Kidney epithelial cell (primary cell): ENCODE results near the gene ETFRF1. TPM values are rescaled to one million over a fixed set of nuclear protein-coding genes. Genes with fewer than 3 reads are reported as not detected.

ENCODE experiments used
- DNase-seq: peaks from one replicate; pipeline ENCODE4 v3.0.0-alpha.2; 2010; ENCODE audit warnings: low read depth
- H3K27me3 ChIP-seq: 2 replicates; pipeline ENCODE4 v1.6.0; 2011; ENCODE audit warnings: low read length; ENCODE audit not compliant: control insufficient read depth, insufficient read depth
- H3K36me3 ChIP-seq: 2 replicates; pipeline ENCODE4 v1.5.1; 2011; ENCODE audit warnings: low read length; ENCODE audit not compliant: control insufficient read depth, insufficient read depth
- H3K4me3 ChIP-seq: 2 replicates; pipeline ENCODE4 v1.5.1; 2011; ENCODE audit warnings: low read depth, mild to moderate bottlenecking, control low read depth, low read length
- total RNA-seq: library from RNA; depleted of rRNA; stranded (reverse); fragments of >200 nt; gene quantifications from 2 replicates; pipeline ENCODE4 v1.2.3, GENCODE V29; 2015
- TF ChIP-seq, protein P1 (sequence below): IDR thresholded peaks from 2 replicates; pipeline ENCODE4 v1.5.1; 2011; ENCODE audit warnings: mild to moderate bottlenecking, moderate library complexity, low read length, control low read depth, inconsistent platforms; ENCODE audit not compliant: insufficient read depth, poor library complexity, severe bottlenecking

The ETFRF1 gene
- total RNA-seq, 1 donor from 2014 or later = 13.3 TPM

- Histone ChIP-seq H3K4me3 (no peak overlapping the region), H3K27me3 (no peaks in the 10 kb centered on the region), H3K36me3 (no peaks in the 10 kb centered on the region)
- TF ChIP-seq, protein P1, sequence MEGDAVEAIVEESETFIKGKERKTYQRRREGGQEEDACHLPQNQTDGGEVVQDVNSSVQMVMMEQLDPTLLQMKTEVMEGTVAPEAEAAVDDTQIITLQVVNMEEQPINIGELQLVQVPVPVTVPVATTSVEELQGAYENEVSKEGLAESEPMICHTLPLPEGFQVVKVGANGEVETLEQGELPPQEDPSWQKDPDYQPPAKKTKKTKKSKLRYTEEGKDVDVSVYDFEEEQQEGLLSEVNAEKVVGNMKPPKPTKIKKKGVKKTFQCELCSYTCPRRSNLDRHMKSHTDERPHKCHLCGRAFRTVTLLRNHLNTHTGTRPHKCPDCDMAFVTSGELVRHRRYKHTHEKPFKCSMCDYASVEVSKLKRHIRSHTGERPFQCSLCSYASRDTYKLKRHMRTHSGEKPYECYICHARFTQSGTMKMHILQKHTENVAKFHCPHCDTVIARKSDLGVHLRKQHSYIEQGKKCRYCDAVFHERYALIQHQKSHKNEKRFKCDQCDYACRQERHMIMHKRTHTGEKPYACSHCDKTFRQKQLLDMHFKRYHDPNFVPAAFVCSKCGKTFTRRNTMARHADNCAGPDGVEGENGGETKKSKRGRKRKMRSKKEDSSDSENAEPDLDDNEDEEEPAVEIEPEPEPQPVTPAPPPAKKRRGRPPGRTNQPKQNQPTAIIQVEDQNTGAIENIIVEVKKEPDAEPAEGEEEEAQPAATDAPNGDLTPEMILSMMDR = no peak
- DNase-seq = no peak
These were observed 48.6 kb downstream of the ETFRF1 start for GRCh38 chr12:25243680-25243990.

DNA sequence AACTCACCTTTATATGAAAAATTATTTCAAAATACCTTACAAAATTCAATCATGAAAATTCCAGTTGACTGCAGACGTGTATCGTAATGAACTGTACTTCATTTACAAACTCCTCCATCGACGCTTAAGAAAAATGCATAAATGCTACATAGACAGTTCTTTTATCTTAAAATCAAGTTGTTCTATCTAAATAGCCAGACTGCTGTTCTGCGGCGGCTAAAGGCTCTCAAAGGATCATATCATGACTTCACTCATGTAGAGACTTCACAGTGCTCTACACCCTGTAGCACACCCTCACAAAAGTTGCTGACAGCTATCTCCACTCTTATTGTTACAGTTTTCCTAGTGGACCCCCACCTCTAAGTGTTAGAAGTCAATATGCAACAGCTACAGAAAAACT is 50.5 kb downstream of the ETFRF1 start:
- no peak for DNase-seq
- Histone ChIP-seq H3K27me3 (no peaks in the 10 kb centered on the region), H3K4me3 (no peak overlapping the region), H3K36me3 (no peaks in the 10 kb centered on the region)
- TF ChIP-seq, protein P1 = no peak

- Histone ChIP-seq H3K27me3 (no peaks in the 10 kb centered on the region), H3K36me3 (no peaks in the 10 kb centered on the region), H3K4me3 (no peak overlapping the region)
- DNase-seq = no peak
- TF ChIP-seq, protein P1 = no peak
These were observed 53.1 kb downstream of the ETFRF1 start for GRCh38 chr12:25248137-25248536.

DNA sequence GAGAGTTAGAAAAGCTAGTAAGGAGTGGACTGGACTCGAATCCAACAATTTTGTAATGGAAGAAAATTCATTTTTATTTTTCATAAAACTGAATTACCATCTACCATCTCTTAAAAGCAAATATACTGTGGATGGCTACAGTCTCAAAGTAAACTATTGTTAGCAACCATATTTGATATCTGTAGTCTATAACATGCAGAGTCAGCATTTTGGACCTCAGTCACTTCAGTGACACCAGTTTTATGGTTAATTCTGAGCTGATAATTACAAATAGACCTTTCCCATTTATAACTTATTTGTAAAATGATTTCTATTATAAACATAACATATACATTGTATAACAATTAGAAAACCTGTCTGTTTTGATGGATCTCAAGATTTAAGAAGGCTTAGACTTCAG is 53.7 kb downstream of the ETFRF1 start:
- DNase-seq = no peak
- TF ChIP-seq, protein P1 = no peak
- Histone ChIP-seq H3K27me3 (no peaks in the 10 kb centered on the region), H3K36me3 (no peaks in the 10 kb centered on the region), H3K4me3 (no peak overlapping the region)

GRCh38 chr12:25249931-25250738 is 55.1 kb downstream of the ETFRF1 start:
- H3K4me3 ChIP-seq = peak overlapping the region; percentile 88
- no peaks in the 10 kb centered on the region for H3K36me3 ChIP-seq
- TF ChIP-seq, protein P1 = no peak
- no peaks in the 10 kb centered on the region for H3K27me3 ChIP-seq
- no peak for DNase-seq
